ENCODE data around the gene CSNK1G3. TPM values are rescaled to one million over a fixed set of nuclear protein-coding genes. Genes with fewer than 3 reads are reported as not detected.

Gene CSNK1G3
- total and polyA plus RNA-seq, 2 experiments from 2014 or later, result 37.4 to 79.9 TPM

- Histone ChIP-seq H3F3A (ENCODE audit: insufficient read depth) (peaks cover 24% of the 10 kb centered on the region), H3K4me2 (ENCODE audit: unreplicated experiment) (no peak overlapping the region), H3K9me2 (ENCODE audit: insufficient read depth) (no peaks in the 10 kb centered on the region), H3K27me3 (replicated peaks; ENCODE audit: insufficient read depth) (no peaks in the 10 kb centered on the region), H3K36me3 (ENCODE audit: low read depth) (no peaks in the 10 kb centered on the region), H3K4me3 (no peak overlapping the region), H3K9ac (no peak overlapping the region), H3K4me1 (ENCODE audit: insufficient read depth) (peaks cover 22% of the 10 kb centered on the region), H4K20me1 (ENCODE audit: insufficient read depth) (peaks cover 23% of the 10 kb centered on the region), H3K79me2 (ENCODE audit: insufficient read depth) (peaks cover 83% of the 10 kb centered on the region), H3K27ac (no peak overlapping the region), H3K9me3 (ENCODE audit: low read depth) (no peaks in the 10 kb centered on the region), H2AFZ (no peak overlapping the region)
- no peak for TF ChIP-seq EZH2 (IDR thresholded peaks at IDR 0.05; ENCODE audit: insufficient read depth, poor library complexity, severe bottlenecking)
- TF ChIP-seq EZH2phosphoT487 (IDR thresholded peaks at IDR 0.05; ENCODE audit: insufficient read depth, low read depth), result no peak
- DNase-seq, result no peak
- in situ Hi-C loops (cut with MboI), result no loop called here
- WGBS, 2 experiments (ENCODE audit: low coverage in 1 of 2, low lambda C conversion rate in 2 of 2, missing lambda C conversion rate in 2 of 2), result 99 to 100% methylated on average over 3 of the region's 3 CpGs
These were observed 3.9 kb downstream of the CSNK1G3 start for GRCh38 chr5:123515904-123516303.

GRCh38 chr5:123517476-123517875, 5.5 kb downstream of the CSNK1G3 start:
- no peak for TF ChIP-seq EZH2 (IDR thresholded peaks at IDR 0.05; ENCODE audit: insufficient read depth, poor library complexity, severe bottlenecking)
- no peak for TF ChIP-seq EZH2phosphoT487 (IDR thresholded peaks at IDR 0.05; ENCODE audit: insufficient read depth, low read depth)
- no peak overlapping the region for H3K27ac ChIP-seq
- H2AFZ ChIP-seq, result no peak overlapping the region
- DNase-seq, result no peak
- peaks cover 99% of the 10 kb centered on the region for H3K79me2 ChIP-seq (ENCODE audit: insufficient read depth)
- no peaks in the 10 kb centered on the region for H3K36me3 ChIP-seq (ENCODE audit: low read depth)
- 95 to 98% methylated on average over 3 of the region's 3 CpGs for WGBS, 2 experiments (ENCODE audit: low coverage in 1 of 2, low lambda C conversion rate in 2 of 2, missing lambda C conversion rate in 2 of 2)
- H4K20me1 ChIP-seq (ENCODE audit: insufficient read depth), result peaks cover 35% of the 10 kb centered on the region
- no peaks in the 10 kb centered on the region for H3K9me2 ChIP-seq (ENCODE audit: insufficient read depth)
- H3F3A ChIP-seq (ENCODE audit: insufficient read depth), result peaks cover 17% of the 10 kb centered on the region; the same call in 1 of the 2 replicates
- H3K27me3 ChIP-seq (replicated peaks; ENCODE audit: insufficient read depth), result no peaks in the 10 kb centered on the region
- H3K9ac ChIP-seq, result no peak overlapping the region
- H3K4me1 ChIP-seq (ENCODE audit: insufficient read depth), result peaks cover 28% of the 10 kb centered on the region
- in situ Hi-C loops (cut with MboI), result no loop called here
- no peaks in the 10 kb centered on the region for H3K9me3 ChIP-seq (ENCODE audit: low read depth)
- no peak overlapping the region for H3K4me3 ChIP-seq
- no peak overlapping the region for H3K4me2 ChIP-seq (ENCODE audit: unreplicated experiment)

GRCh38 chr5:123518111-123518510, 6.1 kb downstream of the CSNK1G3 start:
- peaks cover 100% of the 10 kb centered on the region for H3K79me2 ChIP-seq (ENCODE audit: insufficient read depth)
- no peaks in the 10 kb centered on the region for H3K36me3 ChIP-seq (ENCODE audit: low read depth)
- in situ Hi-C loops (cut with MboI), result no loop called here
- TF ChIP-seq EZH2phosphoT487 (IDR thresholded peaks at IDR 0.05; ENCODE audit: insufficient read depth, low read depth) (no peak), EZH2 (IDR thresholded peaks at IDR 0.05; ENCODE audit: insufficient read depth, poor library complexity, severe bottlenecking) (no peak)
- no peak for DNase-seq
- H2AFZ ChIP-seq, result no peak overlapping the region
- H3F3A ChIP-seq (ENCODE audit: insufficient read depth), result peaks cover 17% of the 10 kb centered on the region; the same call in 1 of the 2 replicates
- no peaks in the 10 kb centered on the region for H3K9me3 ChIP-seq (ENCODE audit: low read depth)
- H3K9ac ChIP-seq, result no peak overlapping the region
- peaks cover 28% of the 10 kb centered on the region for H3K4me1 ChIP-seq (ENCODE audit: insufficient read depth)
- no peaks in the 10 kb centered on the region for H3K27me3 ChIP-seq (replicated peaks; ENCODE audit: insufficient read depth)
- no peak overlapping the region for H3K4me3 ChIP-seq
- H3K9me2 ChIP-seq (ENCODE audit: insufficient read depth), result no peaks in the 10 kb centered on the region
- no peak overlapping the region for H3K4me2 ChIP-seq (ENCODE audit: unreplicated experiment)
- no peak overlapping the region for H3K27ac ChIP-seq
- peaks cover 37% of the 10 kb centered on the region for H4K20me1 ChIP-seq (ENCODE audit: insufficient read depth)

DNA sequence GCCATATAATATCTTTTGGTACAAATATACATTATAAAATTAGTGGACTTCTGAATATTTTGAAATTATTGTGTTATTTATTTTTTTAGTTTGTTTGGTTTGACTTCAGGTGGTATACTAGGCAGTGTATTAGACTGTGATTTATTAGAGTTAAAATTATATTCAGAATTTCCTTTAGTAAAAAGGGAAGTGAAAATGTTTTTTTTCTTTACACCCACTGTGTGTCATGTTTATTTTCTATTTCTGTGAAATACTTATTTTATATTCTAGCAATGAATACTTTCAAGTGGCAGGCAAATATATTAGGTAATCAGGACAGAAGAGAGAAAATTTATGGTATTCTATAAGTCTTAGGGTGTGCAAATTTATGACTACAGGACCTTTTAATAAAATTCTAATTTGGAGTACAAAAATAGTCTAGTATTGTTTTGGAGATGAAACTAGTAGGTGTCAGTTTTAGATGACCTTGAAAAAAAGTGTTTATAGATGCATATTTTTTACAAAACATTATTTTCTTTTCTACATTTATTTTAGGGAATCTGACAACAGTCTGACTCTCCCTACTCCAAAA, 8.8 kb downstream of the CSNK1G3 start:
- Histone ChIP-seq H3K27me3 (replicated peaks; ENCODE audit: insufficient read depth) (no peaks in the 10 kb centered on the region), H4K20me1 (ENCODE audit: insufficient read depth) (peaks cover 35% of the 10 kb centered on the region)
- TF ChIP-seq EZH2phosphoT487 (IDR thresholded peaks at IDR 0.05; ENCODE audit: insufficient read depth, low read depth), result no peak
- no peak for TF ChIP-seq EZH2 (IDR thresholded peaks at IDR 0.05; ENCODE audit: insufficient read depth, poor library complexity, severe bottlenecking)

DNA sequence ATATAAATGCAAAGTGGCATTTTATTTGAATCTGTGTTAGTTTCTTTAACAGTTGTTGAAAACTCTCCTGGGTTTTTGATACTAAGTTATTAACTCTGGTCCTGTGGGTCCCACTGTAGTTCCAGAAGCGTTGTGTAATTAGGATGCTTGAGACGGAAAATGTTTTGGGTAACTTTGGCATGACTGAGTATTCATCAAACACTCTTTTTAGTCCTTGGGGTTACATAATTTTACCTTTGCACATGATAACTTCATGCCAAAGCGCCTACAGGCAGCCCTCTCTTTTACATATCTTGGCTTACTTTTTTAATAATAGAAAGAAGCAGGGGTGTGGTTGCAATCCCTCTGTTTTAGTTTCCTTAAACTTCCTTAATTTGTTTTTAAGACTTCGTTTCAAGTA, 12.2 kb downstream of the CSNK1G3 start:
- peaks cover 100% of the 10 kb centered on the region for H3K79me2 ChIP-seq (ENCODE audit: insufficient read depth)
- in situ Hi-C loops (cut with MboI), result no loop called here
- TF ChIP-seq EZH2phosphoT487 (IDR thresholded peaks at IDR 0.05; ENCODE audit: insufficient read depth, low read depth) (no peak), EZH2 (IDR thresholded peaks at IDR 0.05; ENCODE audit: insufficient read depth, poor library complexity, severe bottlenecking) (no peak)
- H3K4me3 ChIP-seq, result no peak overlapping the region
- H3K9me3 ChIP-seq (ENCODE audit: low read depth), result no peaks in the 10 kb centered on the region
- no peak for DNase-seq
- H3K4me1 ChIP-seq (ENCODE audit: insufficient read depth), result peaks cover 25% of the 10 kb centered on the region
- H3K27ac ChIP-seq, result no peak overlapping the region
- no peaks in the 10 kb centered on the region for H3K36me3 ChIP-seq (ENCODE audit: low read depth)
- H3K9me2 ChIP-seq (ENCODE audit: insufficient read depth), result no peaks in the 10 kb centered on the region
- H3K9ac ChIP-seq, result no peak overlapping the region
- 61 to 67% methylated on average over 4 of the region's 4 CpGs for WGBS, 2 experiments (ENCODE audit: low coverage in 1 of 2, low lambda C conversion rate in 2 of 2, missing lambda C conversion rate in 2 of 2)
- H4K20me1 ChIP-seq (ENCODE audit: insufficient read depth), result peaks cover 36% of the 10 kb centered on the region
- H2AFZ ChIP-seq, result no peak overlapping the region
- no peaks in the 10 kb centered on the region for H3F3A ChIP-seq (ENCODE audit: insufficient read depth)
- H3K4me2 ChIP-seq (ENCODE audit: unreplicated experiment), result no peak overlapping the region
- H3K27me3 ChIP-seq (replicated peaks; ENCODE audit: insufficient read depth), result no peaks in the 10 kb centered on the region

More for the DNA sequence above, 8.8 kb downstream of the CSNK1G3 start:
- no peak overlapping the region for H2AFZ ChIP-seq
- no peaks in the 10 kb centered on the region for H3K9me2 ChIP-seq (ENCODE audit: insufficient read depth)
- H3K4me1 ChIP-seq (ENCODE audit: insufficient read depth), result peaks cover 9% of the 10 kb centered on the region
- no peak overlapping the region for H3K4me2 ChIP-seq (ENCODE audit: unreplicated experiment)
- H3K36me3 ChIP-seq (ENCODE audit: low read depth), result no peaks in the 10 kb centered on the region
- no peaks in the 10 kb centered on the region for H3F3A ChIP-seq (ENCODE audit: insufficient read depth)
- H3K9ac ChIP-seq, result no peak overlapping the region
- H3K9me3 ChIP-seq (ENCODE audit: low read depth), result no peaks in the 10 kb centered on the region
- no peak overlapping the region for H3K27ac ChIP-seq
- no peak overlapping the region for H3K4me3 ChIP-seq
- in situ Hi-C loops (cut with MboI), result no loop called here
- H3K79me2 ChIP-seq (ENCODE audit: insufficient read depth), result peaks cover 100% of the 10 kb centered on the region
- no peak for DNase-seq

All from GM23248 (cell line).